HG03565 (cell line): ENCODE data around the gene SLC6A13.
"Not testable (repeated sequence)": the region's sequence is repeated elsewhere in the genome, so short reads cannot be mapped to it uniquely, and the experiment has no call there.

Experiments
- ATAC-seq: cut with Tn5 transposase; IDR thresholded peaks from one replicate; pipeline ENCODE4 v1.9.1; 2021; ENCODE audit warnings: mild to moderate bottlenecking, moderate library complexity; ENCODE audit not compliant: unreplicated experiment

Gene SLC6A13

DNA sequence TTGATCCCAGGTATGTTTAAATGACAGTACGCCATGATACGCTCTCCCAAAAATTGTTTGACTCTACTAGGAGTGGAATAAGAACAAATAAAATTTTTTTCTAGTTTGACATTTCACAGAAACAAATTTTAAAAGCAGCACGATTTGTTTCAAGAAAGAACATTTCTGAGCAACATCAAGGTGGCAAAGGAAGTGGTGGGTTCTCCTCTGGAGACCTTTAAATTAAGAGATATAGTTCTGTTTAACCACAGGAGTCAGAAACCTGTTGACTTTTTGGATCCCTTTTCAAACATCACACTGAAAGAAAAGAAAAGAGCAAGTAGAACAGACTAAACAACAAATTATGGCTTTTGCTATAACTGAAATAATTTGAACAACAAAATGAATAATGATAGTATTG is 2.5 kb upstream of the SLC6A13 start:
- no peak for ATAC-seq

DNA sequence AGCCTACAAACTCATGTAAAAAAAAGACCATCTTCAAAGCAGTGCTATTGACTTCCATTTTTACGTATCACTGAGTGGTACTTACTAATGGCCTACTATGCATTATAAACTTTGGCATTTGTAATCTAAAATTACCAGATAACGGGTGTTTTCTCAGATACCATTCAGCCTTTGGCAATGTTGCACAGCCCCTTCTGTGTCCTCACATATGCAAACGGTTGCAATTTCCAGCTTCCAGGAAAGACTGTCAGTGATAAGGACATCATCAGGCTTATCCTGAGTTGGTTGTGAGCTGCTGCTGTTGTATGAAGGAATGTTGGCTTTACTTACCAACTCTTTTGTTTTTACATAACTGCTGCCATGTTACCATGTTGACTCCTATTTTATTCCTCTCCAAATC is 1.6 kb upstream of the SLC6A13 start:
- ATAC-seq = no peak

- ATAC-seq = no peak
These were observed 938 bp upstream of the SLC6A13 start for GRCh38 chr12:263574-263973.

- no peak for ATAC-seq
These were observed 523 bp downstream of the SLC6A13 start for GRCh38 chr12:262113-262512.

DNA sequence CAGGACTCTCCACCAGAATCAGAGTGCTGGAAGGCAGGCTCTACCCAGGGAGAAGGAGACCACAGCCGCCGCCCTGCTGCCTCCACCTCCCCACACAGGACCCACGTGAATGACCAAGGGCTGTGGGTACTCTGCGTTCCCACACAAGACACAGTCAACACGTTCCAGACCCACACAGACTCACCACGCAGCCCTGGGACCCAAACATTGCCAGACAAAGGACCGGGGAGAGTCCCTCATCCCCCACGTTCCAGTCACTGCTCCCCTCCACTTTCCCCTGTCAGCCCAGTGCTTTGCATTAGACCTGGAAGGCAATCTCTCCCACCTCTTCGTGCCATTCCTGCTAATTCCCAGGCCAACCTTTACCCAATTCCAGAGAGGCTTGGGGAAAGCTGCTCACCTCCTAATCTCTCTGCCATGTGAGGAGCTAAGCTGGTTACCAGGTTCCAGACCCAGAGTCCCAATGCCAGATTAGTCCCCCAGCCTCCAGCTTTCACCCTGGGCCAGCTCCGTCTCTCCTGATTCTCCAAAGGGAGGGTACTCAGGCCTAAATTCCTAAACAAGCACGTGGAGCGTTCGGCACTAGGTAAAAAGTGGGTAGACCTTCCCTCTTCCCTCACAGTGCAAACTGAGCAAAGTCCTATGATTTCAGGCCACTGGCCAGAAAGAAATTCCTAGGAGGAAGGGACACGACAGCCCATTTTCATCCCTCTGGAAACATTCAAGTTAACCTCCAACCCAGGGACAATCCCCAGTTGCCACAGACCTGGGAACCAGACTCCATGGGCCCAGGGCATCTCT is 4.9 kb downstream of the SLC6A13 start:
- ATAC-seq = no peak

DNA sequence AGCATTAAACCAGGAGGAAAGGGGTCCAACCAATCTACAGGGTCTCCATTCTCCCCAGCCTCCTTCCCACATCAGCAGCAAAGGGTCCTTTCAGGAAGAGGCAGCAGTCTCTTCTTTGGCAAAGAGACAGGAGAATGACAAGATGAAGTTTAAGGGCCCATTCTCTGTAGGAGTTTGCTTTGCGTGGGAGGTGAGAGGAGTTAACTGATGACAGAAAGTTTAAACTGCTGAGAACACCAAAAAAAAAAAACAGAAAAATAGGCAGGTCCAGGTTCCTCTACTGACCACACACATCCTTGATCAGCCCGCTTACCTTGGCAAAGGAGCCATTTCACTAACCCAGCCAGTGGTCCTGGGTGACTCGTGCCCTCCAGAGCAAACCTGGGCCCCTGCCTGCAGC is 5.7 kb downstream of the SLC6A13 start:
- no peak for ATAC-seq

- ATAC-seq = no peak
These were observed 6.4 kb downstream of the SLC6A13 start for GRCh38 chr12:256225-256624.

GRCh38 chr12:254912-255311 is 7.7 kb downstream of the SLC6A13 start:
- no peak for ATAC-seq

DNA sequence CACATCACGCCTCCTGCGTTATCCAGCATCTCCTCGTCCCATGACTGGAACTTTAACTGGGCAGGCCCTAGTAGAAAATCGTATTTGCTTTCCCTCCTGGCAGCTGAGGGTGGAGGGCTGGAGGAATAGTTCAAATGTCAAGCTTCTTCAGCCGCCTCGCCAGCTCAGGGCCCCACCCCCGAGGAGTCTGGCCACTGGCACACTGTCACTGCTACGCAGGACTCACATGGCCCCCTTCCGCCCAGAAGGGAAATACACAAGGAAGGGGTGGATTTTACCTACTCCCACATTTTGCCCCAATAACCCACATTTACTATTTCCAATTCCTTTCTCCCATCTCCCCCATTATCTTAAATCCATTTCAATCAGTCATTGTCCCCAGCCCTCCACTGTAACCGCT is 8.6 kb downstream of the SLC6A13 start:
- no peak for ATAC-seq

DNA sequence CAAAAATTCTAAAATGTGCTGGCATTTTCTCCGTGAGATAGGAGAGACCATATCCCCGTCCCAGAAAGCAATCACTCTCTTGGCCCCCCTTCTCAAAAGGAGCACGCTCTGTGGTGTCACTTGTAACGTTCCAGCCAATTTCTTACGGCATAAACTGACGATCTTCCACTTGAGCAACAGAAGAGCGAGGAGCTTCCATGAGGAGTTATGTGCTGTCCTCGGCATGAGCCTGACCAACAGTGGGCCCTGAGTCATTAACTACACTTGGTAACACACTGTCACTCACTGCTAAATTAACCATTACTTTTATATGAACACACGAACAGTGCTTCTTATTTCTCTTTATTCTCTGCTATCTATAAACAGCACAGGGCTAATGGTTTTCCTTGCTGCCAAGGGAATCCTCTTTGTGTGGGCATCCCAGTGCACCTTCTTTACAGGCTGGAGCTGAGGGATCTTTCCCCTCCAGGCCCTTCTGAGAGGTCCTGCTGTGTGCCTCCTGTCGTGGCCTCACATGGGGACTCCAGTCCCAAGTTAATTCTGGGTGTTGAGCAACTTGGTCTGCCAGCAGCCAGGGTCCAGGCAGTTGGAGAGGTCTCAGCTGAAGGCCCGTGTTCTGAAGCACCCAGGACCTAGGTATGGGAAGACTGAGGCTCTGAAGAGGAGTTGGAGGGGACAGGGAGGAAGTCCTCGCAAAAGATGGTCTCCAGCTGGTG is 9.4 kb downstream of the SLC6A13 start:
- no peak for ATAC-seq

DNA sequence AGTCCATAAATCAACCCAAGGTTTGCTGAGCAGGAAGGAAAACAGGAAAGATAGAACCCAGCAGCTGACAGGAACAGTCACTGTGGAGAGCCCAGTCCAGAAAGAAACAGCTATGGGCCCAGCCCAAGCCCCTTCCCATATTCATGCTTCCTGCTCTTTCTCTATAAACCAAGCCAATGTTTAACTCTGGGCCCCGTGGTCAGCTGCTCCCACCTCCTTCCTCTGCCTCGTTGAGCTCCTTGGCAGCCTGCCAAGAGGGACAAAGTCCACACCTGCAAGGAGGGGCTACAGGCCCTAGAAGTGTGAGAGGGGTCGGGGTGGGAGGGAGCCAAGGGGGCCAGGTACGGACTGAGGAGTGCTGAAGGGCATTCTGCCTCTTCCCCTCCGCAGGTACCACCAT is 10.0 kb downstream of the SLC6A13 start:
- ATAC-seq = no peak

DNA sequence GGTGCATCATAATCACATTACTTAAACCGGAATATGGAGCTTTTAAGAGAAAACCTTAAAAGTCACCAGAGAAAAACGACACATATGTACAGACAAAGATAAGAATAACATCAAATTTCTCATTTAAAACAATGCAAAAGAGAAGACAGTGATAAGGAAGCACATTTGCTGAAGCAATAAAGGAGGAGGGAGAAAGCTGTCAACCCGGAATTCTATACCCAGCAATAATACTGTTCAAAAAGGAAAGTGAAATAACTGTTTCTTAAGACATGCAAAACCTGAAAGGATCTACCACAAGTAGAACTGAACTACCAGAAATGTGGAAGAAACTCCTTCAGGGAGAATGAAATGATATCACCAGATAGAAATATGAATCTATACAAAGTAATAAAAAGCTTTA is 15.4 kb downstream of the SLC6A13 start:
- ATAC-seq = no peak

DNA sequence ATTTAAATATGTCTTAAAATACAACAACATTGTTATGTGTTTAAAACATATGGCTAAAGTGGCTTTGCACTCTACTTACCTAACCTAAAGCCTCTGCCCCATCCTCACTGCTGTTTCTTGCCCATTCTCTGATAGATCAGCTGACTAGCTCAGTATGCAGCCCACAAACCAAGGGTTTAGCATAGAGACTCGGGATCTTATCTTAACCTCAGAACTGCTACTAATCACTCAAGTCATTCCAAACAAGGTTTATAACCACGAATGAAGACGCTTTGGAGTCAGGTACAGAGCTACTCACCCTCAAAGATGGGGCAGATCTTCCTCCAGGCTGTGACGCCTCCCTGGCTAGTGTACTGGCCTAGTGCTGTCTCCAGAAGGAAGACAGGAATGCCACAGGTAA is 19.3 kb downstream of the SLC6A13 start:
- ATAC-seq = no peak

DNA sequence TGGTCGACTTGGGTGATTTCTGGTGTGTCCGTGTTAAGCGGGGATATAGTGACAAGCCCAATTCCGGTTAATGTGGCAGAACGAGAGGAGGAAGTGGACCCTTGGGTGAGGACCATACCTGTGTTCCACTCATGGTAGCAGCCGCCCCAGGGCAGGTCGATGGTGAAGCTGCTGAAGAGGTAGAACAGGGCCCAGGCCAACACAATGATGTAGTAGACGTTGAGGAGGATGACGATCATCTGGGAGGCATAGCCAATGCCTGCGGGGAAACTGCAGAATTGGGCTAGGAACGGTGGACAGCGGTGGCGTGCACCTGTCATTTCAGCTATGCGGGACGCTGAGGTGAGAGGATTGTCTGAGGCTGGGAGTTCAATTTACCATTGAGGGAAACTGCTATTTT is 20.1 kb downstream of the SLC6A13 start:
- no peak for ATAC-seq

- no peak for ATAC-seq
These were observed 21.4 kb downstream of the SLC6A13 start for GRCh38 chr12:241266-241665.

GRCh38 chr12:240566-240965 is 22.1 kb downstream of the SLC6A13 start:
- ATAC-seq = no peak

DNA sequence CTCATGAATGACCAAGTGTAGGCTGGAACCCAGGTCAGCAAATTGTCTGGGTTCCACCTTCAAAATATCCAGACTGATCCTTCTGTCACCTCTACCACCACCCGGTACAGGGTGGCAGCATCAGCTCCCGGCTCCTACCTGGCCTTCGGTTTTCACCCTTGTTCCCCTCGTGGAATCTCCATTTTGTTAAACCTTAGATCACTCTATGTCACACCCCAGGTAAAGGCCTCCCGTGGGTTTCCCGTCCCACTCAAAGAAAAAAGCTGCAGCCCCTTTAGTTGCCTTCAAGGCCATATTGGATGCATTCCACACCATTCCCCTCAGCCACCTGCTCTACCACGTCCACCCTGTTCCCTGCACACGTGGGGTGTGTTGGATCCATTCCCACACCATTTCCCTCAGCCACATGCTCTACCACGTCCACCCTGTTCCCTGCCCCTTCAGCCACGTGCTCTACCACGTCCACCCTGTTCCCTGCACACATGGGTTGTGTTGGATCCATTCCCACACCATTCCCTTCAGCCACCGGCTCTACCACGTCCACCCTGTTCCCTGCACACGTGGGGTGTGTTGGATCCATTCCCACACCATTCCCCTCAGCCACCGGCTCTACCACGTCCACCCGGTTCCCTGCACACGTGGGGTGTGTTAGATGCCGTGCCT is 23.8 kb downstream of the SLC6A13 start:
- ATAC-seq = no peak

- ATAC-seq = no peak
These were observed 24.5 kb downstream of the SLC6A13 start for GRCh38 chr12:238116-238515.

GRCh38 chr12:237026-237815 is 25.4 kb downstream of the SLC6A13 start:
- ATAC-seq = no peak

- no peak for ATAC-seq
These were observed 26.2 kb downstream of the SLC6A13 start for GRCh38 chr12:236445-236844.

DNA sequence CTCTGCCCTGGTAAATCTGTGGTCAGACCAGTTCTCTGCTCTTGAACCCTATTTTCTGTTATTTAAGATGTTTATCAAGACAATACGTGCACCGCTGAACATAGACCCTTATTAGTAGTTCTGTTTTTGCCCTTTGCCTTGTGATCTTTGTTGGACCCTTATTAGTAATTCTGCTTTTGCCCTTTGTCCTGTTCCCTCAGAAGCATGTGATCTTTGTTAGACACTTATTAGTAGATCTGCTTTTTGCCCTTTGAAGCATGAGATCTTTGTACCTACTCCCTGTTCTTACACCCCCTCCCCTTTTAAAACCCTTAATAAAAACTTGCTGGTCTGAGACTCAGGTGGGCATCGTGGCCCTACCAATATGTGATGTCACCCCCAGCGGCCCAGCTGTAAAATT is 26.7 kb downstream of the SLC6A13 start:
- not testable (repeated sequence) for ATAC-seq
